ENCODE results near the gene C1orf159. TPM values are rescaled to one million over a fixed set of nuclear protein-coding genes. Genes with fewer than 3 reads are reported as not detected.
"Not testable (repeated sequence)": the region's sequence is repeated elsewhere in the genome, so short reads cannot be mapped to it uniquely, and the experiment has no call there.

C1orf159 gene
- polyA plus RNA-seq, 3 donors = 5.2 to 11.5 (median 9.3) TPM

DNA sequence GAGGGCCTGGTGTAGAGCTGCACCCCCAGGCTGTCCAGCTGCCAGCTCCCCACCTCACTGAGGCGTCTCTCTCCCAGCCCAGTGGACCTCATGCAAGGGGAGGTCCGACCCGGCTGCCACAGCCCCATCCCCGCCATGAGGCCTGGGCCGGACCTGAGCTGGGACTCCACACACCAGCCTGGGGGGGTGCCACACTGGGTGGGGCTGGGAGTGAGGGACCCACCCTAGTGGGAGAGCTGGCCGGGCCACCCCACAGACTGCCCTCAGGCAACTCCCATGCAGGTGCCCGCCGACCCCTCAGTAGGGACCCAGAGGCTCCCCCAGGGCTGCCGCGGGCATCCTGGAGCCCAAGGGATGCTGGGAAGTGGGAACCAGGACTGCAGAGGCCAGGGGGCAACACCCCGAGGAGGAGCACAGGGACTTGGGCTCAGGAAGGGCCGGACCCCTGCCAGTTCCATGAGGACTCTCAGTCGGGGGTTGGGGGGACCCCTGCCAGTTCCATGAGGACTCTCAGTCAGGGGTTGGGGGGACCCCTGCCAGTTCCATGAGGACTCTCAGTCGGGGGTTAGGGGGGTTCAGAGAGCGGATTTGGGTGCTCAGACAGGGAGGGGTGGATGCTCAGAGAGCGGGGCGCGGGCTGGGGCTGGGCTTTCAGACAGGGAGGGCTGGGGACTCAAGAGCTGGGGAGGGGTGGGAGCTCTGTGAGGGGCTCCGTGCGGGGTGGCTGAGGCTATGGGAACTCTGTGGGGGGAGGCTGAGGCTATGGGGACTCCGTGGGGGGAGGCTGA lies 40.5 kb downstream of the C1orf159 start:
- no peak overlapping the region for H3K27ac ChIP-seq (ENCODE audit: low read depth, low read length)
- 48 to 55% (median 52%) methylated on average over 13 to 21 of the region's 21 CpGs for WGBS, 3 donors

DNA sequence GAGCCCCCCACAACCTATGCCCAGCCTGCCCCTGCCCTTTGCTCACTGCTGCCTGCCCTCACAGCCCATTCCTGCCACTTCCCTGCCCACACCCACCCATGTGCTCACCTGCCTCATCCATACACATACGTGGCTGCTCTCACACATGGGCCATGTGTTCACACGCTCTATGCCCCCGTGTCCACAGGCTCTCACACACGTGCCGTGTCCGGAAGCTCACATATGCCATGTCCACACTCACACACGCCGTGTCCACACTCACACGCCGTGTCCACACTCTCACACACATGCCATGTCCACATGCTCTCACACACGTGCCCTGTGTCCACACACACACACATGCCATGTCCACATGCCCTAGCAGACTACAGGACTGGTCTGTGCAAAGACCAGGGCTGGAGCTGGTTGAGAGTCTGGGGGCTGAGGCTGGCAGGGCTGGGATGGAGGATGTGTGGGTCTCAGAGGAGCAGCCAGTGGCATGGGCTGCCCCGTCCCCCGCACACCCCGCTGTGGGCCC lies 41.2 kb downstream of the C1orf159 start:
- WGBS, 3 donors = 71 to 76% (median 76%) methylated on average over 14 of the region's 14 CpGs
- H3K27ac ChIP-seq (ENCODE audit: low read depth, low read length) = no peak overlapping the region

DNA sequence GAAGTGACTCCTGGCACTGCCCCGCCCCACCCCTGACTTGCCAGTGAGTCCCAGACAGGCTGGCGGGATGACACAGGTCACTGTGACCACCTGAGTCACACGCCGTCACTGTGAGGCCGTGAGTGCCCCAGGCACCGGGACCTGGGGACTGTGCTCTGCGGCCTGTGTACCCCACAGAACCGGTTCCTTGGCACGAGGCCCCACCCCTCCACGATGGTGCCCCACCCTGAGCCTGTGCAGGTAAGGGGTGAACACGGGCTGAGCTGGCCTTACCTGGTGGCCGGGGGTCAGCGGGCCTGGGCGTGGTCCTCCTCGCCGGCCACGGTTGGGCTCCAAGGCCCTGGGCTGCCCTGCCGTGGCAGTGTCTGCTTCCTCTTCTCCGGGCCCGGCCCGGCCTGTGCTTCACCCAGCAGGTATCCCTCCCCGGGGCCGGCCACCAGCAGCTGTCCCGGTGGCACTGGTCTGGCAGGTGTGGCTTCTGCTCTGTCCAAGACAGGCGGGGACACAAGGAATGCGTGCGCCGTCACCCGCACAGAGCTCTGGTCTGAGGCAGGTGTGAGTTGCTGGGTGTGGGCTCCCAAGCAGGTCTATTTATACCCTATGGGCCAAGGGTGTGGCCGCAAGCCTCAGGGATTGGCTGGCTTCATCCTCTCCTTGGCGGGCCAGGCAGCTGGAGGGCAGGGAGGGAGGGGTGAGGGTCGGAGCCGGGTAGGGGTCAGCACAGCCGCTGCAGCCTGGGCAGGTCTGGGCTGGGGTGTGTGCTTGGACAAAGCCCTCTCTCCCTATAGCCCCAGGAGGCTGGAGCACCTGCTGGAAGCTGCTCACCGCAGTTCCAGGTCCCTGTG lies 41.9 kb downstream of the C1orf159 start, which contains the start of gene RNF223:
Gene RNF223, minus strand, starts transcription at position 564 of the 845 bp plus-strand sequence. CDS start 1,740 bp downstream, outside the sequence.
- WGBS, 3 donors = 48 to 70% (median 65%) methylated on average over 30 to 35 of the region's 35 CpGs
- no peak within 1 kb of the TSS for H3K27ac ChIP-seq (ENCODE audit: low read depth, low read length)

DNA sequence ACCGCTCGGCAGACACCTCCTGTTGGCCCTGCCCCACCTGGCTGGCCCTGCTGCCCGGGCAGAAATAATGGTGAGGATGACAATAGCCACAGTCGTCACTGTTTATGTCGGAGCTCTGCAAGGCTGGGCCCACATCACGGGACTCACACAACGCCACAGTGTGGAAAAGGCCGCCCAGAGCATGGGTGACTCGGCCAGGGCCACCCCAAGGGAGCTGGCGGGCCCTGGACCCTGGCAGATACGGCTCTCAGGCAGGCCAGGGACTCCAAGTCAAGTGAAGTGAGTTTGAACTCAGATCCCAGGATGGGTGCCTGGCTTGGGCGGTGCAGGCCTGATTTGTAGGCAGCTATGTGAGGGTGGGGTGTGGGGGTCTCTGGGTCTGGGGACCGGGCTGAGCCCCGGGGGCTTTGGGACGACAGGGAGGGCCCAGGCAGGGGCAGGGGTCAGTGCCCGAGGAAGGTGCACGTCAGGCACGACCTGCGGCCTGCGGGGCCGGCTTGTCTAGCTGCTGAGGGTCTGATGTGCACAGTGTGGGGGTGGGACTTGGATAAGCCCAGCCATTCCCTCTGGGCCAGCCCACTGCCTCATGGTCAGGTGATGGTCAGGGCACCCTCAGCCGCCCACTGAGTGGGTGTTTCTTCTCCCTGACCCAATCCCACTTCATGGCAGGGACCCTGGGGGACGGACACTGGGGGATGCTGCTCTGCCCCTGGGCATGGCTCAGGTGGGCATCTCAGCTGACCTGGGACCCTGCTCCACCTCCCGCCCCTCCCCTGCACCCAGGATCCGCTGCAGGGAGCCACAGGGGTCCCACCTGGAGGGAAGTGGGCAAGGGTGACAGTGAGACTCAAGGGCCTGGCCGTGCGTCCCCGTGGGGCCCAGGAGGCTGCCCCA lies 42.8 kb downstream of the C1orf159 start:
- WGBS, 3 donors = 78 to 79% (median 78%) methylated on average over 26 to 28 of the region's 28 CpGs
- H3K27ac ChIP-seq (ENCODE audit: low read depth, low read length) = no peak overlapping the region

DNA sequence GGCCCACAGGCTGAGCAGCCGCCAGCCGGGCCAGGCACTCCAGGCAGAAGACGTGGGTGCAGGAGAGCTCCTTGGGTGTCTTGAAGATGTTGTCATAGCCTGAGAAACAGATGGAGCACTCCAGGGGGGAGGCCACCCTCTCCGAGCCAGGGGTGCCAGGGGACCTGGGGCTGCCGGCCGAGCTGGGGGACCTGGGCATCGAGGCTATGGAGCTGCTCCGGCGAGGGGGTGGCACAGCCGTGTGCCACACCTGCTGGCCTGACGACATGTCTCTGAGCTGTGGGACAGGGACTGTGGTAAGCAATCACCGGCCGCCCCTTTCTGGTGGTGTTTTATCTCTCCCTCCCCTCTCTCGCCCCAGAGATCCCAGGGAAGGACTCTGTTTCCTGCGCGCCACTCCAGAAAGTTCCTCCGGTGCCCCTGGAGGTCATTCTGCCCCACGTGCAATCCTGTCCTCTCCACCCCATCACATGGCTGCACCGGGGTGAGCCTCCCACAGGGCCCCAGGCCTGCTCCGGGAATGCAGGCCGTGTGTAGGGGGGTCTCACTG lies 43.5 kb downstream of the C1orf159 start:
- H3K27ac ChIP-seq (ENCODE audit: low read depth, low read length) = no peak overlapping the region
- 69 to 73% (median 73%) methylated on average over 19 to 21 of the region's 21 CpGs for WGBS, 3 donors

DNA sequence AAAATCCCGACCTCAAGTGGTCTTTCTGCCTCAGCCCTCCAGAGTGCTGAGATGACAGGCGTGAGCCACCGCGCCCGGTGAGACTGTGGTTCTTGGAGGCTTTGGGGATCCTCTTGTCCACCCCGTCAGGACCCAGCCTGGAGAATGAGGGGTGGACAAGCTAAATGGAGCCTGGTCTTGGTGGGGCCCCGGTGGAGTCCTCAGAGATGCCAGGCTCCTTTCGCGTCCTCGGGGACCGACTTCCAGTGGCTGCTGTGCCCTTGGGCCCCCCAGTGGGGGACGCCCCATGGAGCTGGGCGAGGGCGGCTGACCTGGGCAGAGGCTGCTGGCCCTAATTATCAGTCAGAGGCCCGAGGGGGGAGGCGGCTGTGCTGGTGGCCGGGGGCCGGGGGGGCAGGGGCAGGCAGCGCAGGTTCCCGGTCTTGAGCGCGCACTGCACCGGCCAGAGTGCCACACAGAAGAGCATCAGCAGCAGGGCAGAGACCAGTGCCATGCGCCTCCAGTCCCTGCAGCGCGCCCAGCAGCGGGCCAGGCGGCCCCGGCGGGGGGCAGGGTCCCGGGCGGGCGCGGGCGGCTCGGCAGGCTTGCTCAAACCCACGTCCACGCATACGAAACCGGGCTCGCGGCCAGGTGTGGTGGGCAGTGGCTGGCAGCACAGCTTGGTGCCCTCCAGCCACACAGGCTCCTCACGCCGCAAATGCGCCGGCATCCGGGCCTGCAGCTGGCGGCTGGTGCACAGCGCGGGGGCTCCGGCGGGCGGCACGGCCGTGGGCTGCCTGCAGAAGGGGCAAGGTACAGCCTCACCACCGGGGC lies 44.2 kb downstream of the C1orf159 start:
- no peak overlapping the region for H3K27ac ChIP-seq (ENCODE audit: low read depth, low read length)
- WGBS, 3 donors = 84 to 86% (median 85%) methylated on average over 44 to 56 of the region's 56 CpGs

DNA sequence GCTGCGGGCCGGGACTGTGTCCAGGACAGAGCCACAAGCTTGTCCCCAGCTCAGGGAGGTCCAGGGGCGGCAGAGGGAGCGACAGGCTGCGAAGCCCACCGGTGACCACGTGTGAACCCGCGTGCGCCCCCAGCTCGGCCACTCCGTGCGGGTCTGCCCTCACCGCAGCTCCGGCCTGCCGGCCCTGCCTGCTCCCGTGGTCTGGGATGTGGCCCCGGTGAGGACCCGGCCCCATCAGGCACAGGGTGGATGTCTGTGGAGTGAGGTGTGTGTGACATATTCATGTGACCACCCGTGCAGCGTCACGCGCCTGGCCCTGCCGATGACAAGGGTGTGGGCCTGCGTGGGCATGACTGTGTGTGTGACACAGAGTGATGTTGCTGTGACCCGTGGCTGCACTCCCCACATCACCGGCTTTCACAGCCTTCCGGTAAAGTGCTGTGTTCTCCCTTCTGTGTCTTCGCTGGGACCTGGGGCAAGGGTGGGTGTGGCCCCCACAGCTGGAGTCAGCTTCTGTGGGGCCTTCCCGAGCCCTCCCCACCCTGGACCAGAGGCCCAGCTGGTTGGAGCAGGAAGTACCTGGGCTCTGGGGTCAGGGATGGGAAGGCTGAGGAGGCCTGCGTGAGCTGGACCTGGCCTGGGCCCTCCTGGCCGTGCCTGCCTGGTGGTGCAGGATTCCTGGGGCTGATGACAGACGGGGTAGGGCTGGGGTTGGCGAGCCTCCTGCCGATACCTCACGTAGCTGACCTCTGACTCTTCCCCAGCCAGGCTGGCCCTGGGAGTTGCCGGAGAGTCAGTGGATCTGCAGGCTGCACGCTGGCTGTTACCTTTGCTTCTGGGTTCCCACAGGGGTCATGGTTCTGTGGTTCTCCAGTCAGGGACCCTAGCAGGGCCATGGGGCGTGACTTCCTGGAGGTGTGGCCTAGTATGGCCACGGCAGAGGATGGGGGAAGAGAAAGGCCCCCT lies 45.9 kb downstream of the C1orf159 start:
- WGBS, 3 donors = 60 to 64% (median 62%) methylated on average over 38 to 40 of the region's 40 CpGs
- H3K27ac ChIP-seq (ENCODE audit: low read depth, low read length) = no peak overlapping the region

DNA sequence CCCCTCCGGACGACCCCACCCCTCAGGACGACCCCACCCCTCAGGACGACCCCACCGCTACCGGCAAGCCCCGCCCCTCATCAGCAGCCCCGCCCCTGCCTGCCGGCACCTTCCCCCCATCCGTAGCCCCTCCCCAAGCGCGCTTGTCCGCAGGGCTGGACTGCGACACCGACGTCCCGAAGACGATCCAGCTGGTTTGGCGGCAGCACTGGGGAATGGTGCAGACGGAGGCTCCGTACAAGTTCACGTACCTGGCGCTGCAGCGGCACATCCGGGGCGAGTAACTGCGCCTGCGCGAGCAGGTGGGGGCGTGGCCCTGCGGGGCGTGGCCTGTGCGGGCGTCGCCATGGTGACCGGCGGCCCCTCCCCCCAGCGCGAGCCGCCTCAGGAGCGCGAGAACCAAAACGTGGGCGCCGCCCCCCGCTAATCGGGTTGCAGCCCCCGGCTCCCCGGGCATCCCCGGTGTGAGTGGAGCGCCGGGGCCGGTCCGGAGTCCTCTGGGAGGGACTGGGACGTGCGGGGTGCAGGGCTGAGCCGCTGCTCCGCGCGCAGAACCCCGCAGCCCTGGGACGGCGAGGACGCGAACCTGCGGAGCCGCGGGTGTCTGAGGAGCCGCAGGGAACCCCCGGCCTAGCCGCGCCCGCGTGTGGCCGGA lies 46.7 kb downstream of the C1orf159 start:
- WGBS, 3 donors = 0 to 5% (median 3%) methylated on average over 40 to 75 of the region's 75 CpGs
- no peak overlapping the region for H3K27ac ChIP-seq (ENCODE audit: low read depth, low read length)

DNA sequence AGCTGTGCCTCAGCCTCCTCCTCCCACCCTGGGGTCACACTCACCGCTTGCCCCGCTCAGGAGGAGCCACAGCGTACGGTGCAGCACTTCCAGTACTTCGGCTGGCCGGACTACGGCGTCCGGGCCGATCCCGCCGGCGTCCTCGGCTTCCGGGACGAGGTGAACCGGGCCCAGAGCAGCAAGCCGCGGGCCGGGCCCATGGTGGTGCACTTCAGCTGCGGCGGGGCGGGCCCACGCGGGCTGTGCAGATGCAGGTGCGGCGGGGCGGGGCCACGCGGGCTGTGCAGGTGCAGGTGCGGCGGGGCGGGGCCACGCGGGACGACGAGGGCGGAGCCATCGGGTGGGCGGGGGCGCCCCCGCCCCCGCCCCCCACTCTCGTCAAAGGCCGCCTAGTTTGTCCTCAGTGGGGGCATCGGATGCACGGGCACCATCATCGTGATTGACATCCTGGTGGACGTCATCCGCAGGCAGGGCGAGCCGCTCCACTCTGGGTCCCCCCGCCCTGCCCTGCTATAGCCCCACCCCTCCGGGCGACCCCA lies 47.3 kb downstream of the C1orf159 start:
- WGBS, 3 donors = 1% methylated on average over 44 to 55 of the region's 55 CpGs
- no peak overlapping the region for H3K27ac ChIP-seq (ENCODE audit: low read depth, low read length)

DNA sequence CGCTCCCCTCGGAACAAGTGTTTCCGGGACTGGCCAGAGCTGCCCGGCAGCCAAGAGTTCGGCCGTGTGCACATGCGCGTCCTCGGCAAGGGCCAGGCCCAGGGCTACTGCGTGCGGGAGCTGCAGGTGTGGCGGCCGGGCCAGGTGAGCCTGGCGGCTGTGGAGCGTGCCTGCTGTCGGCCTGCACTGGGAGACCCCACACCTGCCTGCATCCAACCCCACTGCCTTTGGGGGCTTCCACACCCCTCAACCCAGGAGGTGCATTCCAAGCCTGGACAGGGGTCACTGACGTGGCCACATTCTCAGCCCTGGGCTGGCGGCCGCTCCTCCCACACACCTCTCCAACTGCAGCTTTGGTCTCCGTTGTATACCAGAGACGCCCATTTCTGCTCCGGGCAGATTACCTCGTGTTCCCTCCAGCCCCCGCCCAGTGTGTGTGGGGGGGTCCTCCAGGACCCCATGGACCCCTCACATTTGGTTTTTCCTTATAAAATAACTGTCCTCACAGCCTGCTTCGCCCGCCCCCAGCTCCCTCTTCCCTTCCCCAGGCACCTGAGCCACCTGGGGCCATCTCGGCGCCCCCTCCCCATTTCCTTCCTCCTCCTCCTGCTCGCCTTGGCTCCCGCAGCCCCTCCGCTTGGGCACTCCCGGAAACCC lies 47.9 kb downstream of the C1orf159 start:
- no peak overlapping the region for H3K27ac ChIP-seq (ENCODE audit: low read depth, low read length)
- WGBS, 3 donors = 54 to 61% (median 56%) methylated on average over 28 to 32 of the region's 32 CpGs

DNA sequence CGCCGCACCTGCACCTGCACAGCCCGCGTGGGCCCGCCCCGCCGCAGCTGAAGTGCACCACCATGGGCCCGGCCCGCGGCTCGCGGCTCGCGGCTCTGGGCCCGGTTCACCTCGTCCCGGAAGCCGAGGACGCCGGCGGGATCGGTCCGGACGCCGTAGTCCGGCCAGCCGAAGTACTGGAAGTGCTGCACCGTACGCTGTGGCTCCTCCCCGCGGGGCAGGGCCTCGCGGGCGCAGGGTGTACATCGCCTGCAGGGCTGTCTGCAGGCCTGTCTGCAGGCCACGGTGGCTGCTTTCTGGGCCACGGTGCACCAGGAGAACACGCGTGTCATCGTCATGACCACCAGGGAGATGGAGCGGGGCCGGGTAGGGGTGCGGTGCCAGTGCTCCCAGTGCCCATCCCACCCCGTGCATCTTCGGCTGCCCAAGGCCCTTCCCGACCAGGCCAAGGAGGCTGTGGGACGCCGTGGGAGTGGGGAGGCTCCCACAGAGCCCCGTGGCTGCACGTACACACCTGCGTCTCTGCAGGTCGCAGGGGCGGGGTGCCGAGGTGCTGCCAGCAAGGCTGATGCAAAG lies 48.5 kb downstream of the C1orf159 start:
- H3K27ac ChIP-seq (ENCODE audit: low read depth, low read length) = no peak overlapping the region

DNA sequence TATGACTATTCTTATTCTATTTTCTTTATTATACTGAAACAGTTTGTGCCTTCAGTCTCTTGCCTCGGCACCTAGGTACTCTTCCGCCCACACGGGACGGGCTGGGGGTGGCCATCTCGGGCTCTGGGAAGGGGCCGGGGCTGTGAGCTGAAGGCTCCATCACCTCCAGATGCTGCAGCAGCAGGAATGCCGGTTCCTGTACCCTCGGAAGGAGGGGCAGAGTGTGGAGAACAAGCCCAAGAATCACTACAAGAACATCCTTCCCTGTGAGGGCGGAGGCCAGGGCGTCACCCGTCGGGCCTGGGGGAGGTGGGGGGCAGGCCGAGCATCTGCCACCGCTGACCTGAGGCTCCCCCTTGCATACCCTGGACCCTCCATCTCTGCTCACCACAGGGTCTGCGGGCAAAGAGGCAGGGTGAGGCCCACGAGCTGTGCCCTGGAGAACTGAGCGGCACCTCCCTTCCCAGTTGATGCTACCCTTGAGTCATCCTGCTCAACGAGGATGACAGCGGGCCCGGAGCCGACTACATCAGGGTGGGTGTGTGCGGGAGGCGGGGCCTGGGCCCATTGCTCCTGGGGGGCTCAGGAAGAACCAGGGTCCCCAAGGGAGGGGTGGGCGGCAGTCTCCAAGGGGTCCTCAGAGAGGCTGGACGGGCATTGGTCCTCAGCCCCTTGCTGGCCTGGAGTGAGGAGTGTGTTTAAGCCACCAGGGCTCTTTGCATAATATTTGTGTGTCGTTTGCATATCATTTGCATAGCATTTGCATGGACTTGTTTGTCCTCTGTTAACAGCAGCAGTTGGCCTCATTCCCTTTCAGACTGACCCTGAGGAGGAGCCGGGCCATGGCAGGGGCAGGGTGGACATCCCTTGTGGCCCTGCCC lies 49.2 kb downstream of the C1orf159 start:
- WGBS, 3 donors = 61 to 67% (median 65%) methylated on average over 27 of the region's 27 CpGs

More for the DNA sequence above, 48.5 kb downstream of the C1orf159 start:
- 80 to 89% (median 81%) methylated on average over 46 to 54 of the region's 54 CpGs for whole genome bisulfite sequencing, 3 donors

DNA sequence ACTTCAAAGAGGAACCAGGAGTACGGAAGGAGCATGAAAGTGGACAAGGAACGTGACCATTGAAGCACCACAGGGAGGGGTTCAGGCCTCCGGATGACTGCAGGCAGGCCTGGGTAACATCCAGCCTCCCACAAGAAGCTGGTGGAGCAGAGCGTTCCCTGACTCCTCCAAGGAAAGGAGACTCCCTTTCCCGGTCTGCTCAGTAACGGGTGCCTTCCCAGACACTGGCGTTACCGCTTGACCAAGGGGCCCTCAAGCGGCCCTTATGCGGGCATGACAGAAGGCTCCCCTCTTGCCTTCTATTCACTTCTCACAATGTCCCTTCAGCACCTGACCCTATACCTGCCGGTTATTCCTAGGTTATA lies 50.0 kb downstream of the C1orf159 start:
- 60 to 66% (median 63%) methylated on average over 11 of the region's 11 CpGs for WGBS, 3 donors
- H3K27ac ChIP-seq (ENCODE audit: low read depth, low read length) = not testable (repeated sequence)

More for the DNA sequence above, 49.2 kb downstream of the C1orf159 start:
- no peak overlapping the region for H3K27ac ChIP-seq (ENCODE audit: low read depth, low read length)

Data from adipose tissue (tissue), 3 donors.